ENCODE data around the gene SOD3. TPM values are rescaled to one million over a fixed set of nuclear protein-coding genes. Genes with fewer than 3 reads are reported as not detected.
A peak's percentile ranks its signal among the peaks of the same experiment; 100 is the strongest.

The SOD3 gene
- total and polyA plus RNA-seq, 10 donors, result 4.0 to 28.8 (median 14.4) TPM

- Histone ChIP-seq H3K4me3 (no peak overlapping the region), H3K27me3 (replicated peaks in 1 of 7) (peaks cover 0 to 4% (median 0%) of the 10 kb centered on the region in 7 donors), H3K9me3 (no peaks in the 10 kb centered on the region), H3K27ac (no peak overlapping the region), H3K4me1 (no peaks in the 10 kb centered on the region), H3K36me3 (no peaks in the 10 kb centered on the region)
- no peak for DNase-seq
- peak in 1 of 3 donors; percentile 54 for TF ChIP-seq POLR2AphosphoS5 (IDR thresholded peaks at IDR 0.05)
- TF ChIP-seq, protein P1, sequence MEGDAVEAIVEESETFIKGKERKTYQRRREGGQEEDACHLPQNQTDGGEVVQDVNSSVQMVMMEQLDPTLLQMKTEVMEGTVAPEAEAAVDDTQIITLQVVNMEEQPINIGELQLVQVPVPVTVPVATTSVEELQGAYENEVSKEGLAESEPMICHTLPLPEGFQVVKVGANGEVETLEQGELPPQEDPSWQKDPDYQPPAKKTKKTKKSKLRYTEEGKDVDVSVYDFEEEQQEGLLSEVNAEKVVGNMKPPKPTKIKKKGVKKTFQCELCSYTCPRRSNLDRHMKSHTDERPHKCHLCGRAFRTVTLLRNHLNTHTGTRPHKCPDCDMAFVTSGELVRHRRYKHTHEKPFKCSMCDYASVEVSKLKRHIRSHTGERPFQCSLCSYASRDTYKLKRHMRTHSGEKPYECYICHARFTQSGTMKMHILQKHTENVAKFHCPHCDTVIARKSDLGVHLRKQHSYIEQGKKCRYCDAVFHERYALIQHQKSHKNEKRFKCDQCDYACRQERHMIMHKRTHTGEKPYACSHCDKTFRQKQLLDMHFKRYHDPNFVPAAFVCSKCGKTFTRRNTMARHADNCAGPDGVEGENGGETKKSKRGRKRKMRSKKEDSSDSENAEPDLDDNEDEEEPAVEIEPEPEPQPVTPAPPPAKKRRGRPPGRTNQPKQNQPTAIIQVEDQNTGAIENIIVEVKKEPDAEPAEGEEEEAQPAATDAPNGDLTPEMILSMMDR (IDR thresholded peaks at IDR 0.05 in 8 of 11, conservative IDR thresholded peaks at IDR 0.05 in 3 of 11), result no peak
- intact Hi-C loops (cut with DNase I; ENCODE audit: low total_unique reads), result no loop called here
- WGBS, 5 donors, result 43 to 58% (median 51%) methylated on average over 3 of the region's 3 CpGs
Observed at GRCh38 chr4:24778464-24779225, 16.7 kb upstream of the SOD3 start.

- 89 to 100% (median 94%) methylated on average over 2 of the region's 2 CpGs for WGBS, 5 donors
- Histone ChIP-seq H3K4me3 (no peak overlapping the region), H3K36me3 (no peaks in the 10 kb centered on the region), H3K9me3 (peaks cover 0 to 7% (median 1%) of the 10 kb centered on the region in 8 donors), H3K27ac (no peak overlapping the region), H3K4me1 (no peaks in the 10 kb centered on the region), H3K27me3 (replicated peaks in 1 of 7) (no peaks in the 10 kb centered on the region)
- DNase-seq, result no peak
- intact Hi-C loops (cut with DNase I; ENCODE audit: low total_unique reads), result no loop called here
- TF ChIP-seq, protein P1 (IDR thresholded peaks at IDR 0.05 in 8 of 11, conservative IDR thresholded peaks at IDR 0.05 in 3 of 11), result no peak
Observed at GRCh38 chr4:24780936-24781495, 14.4 kb upstream of the SOD3 start.

GRCh38 chr4:24781999-24782745 lies 13.2 kb upstream of the SOD3 start:
- WGBS, 5 donors, result 59 to 75% (median 65%) methylated on average over 6 of the region's 6 CpGs
- no peak for DNase-seq
- Histone ChIP-seq H3K4me3 (no peak overlapping the region), H3K4me1 (no peaks in the 10 kb centered on the region), H3K27ac (no peak overlapping the region), H3K27me3 (replicated peaks in 1 of 7) (no peaks in the 10 kb centered on the region), H3K9me3 (peaks cover 0 to 18% (median 8%) of the 10 kb centered on the region in 8 donors), H3K36me3 (no peaks in the 10 kb centered on the region)
- TF ChIP-seq, protein P1 (IDR thresholded peaks at IDR 0.05 in 8 of 11, conservative IDR thresholded peaks at IDR 0.05 in 3 of 11), result no peak
- no peak for TF ChIP-seq POLR2A (IDR thresholded peaks at IDR 0.05)
- TF ChIP-seq POLR2AphosphoS5 (IDR thresholded peaks at IDR 0.05), result no peak
- intact Hi-C loops (cut with DNase I; ENCODE audit: low total_unique reads), result no loop called here

GRCh38 chr4:24783506-24783905 lies 11.9 kb upstream of the SOD3 start:
- no peak for DNase-seq
- Histone ChIP-seq H3K27ac (no peak overlapping the region), H3K27me3 (replicated peaks in 1 of 7) (no peaks in the 10 kb centered on the region), H3K36me3 (no peaks in the 10 kb centered on the region), H3K4me1 (no peaks in the 10 kb centered on the region), H3K4me3 (no peak overlapping the region), H3K9me3 (peaks cover 0 to 21% (median 8%) of the 10 kb centered on the region in 8 donors)
- no peak for TF ChIP-seq POLR2A (IDR thresholded peaks at IDR 0.05)
- TF ChIP-seq POLR2AphosphoS5 (IDR thresholded peaks at IDR 0.05), result no peak
- TF ChIP-seq, protein P1 (IDR thresholded peaks at IDR 0.05 in 8 of 11, conservative IDR thresholded peaks at IDR 0.05 in 3 of 11), result no peak
- intact Hi-C loops (cut with DNase I; ENCODE audit: low total_unique reads), result no loop called here
- 64 to 80% (median 74%) methylated on average over 3 of the region's 3 CpGs for WGBS, 5 donors

Measured in spleen (tissue), 11 donors.